Motor neuron (in vitro differentiated cells): ENCODE data around the gene KPNA3. TPM values are rescaled to one million over a fixed set of nuclear protein-coding genes. Genes with fewer than 3 reads are reported as not detected.
A peak's percentile ranks its signal among the peaks of the same experiment; 100 is the strongest.
"Not testable (repeated sequence)": the region's sequence is repeated elsewhere in the genome, so short reads cannot be mapped to it uniquely, and the experiment has no call there.

Experiments
- ATAC-seq, 8 experiments: fragments of 200-7000 bp; cut with Tn5 transposase; replicated peaks in 6 of 8; 2 replicates each; pipeline ENCODE4 v1.8.0; 2021; ENCODE audit warnings: mild to moderate bottlenecking in 8 of 8, moderate library complexity in 8 of 8
- H3K27ac ChIP-seq, 2 donors: fragments of 250-450 bp; sonication (Bioruptor Pico); 2 replicates each; pipeline ENCODE4 v1.9.0; 2021; ENCODE audit warnings: antibody characterized with exemption in 2 of 2, mild to moderate bottlenecking in 2 of 2, moderate library complexity in 1 of 2
- H3K4me1 ChIP-seq, 2 donors: fragments of 250-450 bp; sonication (Bioruptor Pico); replicated peaks in 1 of 2; 2 replicates each; pipeline ENCODE4 v1.6.1; 2021; ENCODE audit warnings: antibody characterized with exemption in 2 of 2, mild to moderate bottlenecking in 2 of 2, moderate library complexity in 1 of 2
- H3K4me3 ChIP-seq, 5 donors: fragments of 250-450 bp; sonication (Bioruptor Pico); 2 replicates each; pipeline ENCODE4 v1.9.0; 2021; ENCODE audit warnings: antibody characterized with exemption in 5 of 5, mild to moderate bottlenecking in 5 of 5, moderate library complexity in 4 of 5
- WGBS, 10 experiments: fragments of 450-650 bp; shearing (Covaris generic); methylation state at CpG; one replicate each; pipeline ENCODE4 v1.0.0; 2022; 5-methylcytosine and 5-hydroxymethylcytosine counted together
- in situ Hi-C, 9 experiments: fragments of 400-800 bp; cut with MboI; loops; one replicate each; pipeline ENCODE4 v1.15.0; 2021; ENCODE audit warnings: low sequenced_read_pairs in 9 of 9, low pct_unique_long_range_greater_than_20kb in 2 of 9; ENCODE audit not compliant: unreplicated experiment in 9 of 9
- total RNA-seq, 8 experiments: library from RNA; unstranded; fragments of 300-600 nt; gene quantifications; 2 replicates each; pipeline versions ENCODE4 v1.2.3 to v1.2.4, GENCODE V29; 2022

KPNA3 gene
- total RNA-seq, 8 experiments from 2014 or later = 17.7 to 39.8 (median 33.6) TPM

GRCh38 chr13:49772828-49773227 lies 19.7 kb downstream of the KPNA3 start:
- Histone ChIP-seq H3K27ac (no peak overlapping the region), H3K4me1 (no peaks in the 10 kb centered on the region), H3K4me3 (no peak overlapping the region)
- ATAC-seq = no peak
- in situ Hi-C loops = no loop called here
- WGBS, 10 experiments = 83 to 100% (median 94%) methylated on average over 1 to 2 of the region's 2 CpGs; no CpG with 5 or more reads in 1 of the 10 experiments

- not testable (repeated sequence) for H3K27ac ChIP-seq, H3K4me3 ChIP-seq
- WGBS, 10 experiments = no CpG with 5 or more reads among the region's 32 CpGs
Observed at GRCh38 chr13:49761811-49762210, 30.7 kb downstream of the KPNA3 start.

DNA sequence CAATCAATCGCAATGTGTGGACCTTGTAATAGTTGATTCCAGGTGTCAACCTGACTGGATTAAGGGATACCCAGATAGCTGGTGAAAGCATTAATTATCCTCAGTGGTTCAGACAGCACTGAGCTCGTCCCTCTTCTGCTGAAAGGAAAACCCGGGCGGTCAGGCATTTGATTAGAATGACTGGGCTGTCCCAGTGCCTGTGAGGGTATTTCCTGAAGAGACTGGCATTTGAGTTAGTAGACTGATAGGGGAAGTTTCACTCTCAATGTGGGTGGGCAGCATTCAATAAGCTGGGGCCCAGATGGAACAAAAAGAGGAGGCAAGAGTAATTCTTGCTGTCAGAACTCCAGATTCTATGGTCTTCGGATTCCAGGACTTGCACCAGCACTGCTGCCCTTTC lies 31.9 kb downstream of the KPNA3 start:
- in situ Hi-C loops = no loop called here
- WGBS, 10 experiments = 88 to 100% (median 100%) methylated on average over 1 to 5 of the region's 5 CpGs
- H3K27ac ChIP-seq = no peak overlapping the region
- ATAC-seq = no peak
- no peaks in the 10 kb centered on the region for H3K4me1 ChIP-seq
- no peak overlapping the region for H3K4me3 ChIP-seq

More at GRCh38 chr13:49761811-49762210, 30.7 kb downstream of the KPNA3 start:
- H3K4me1 ChIP-seq, in situ Hi-C loops, ATAC-seq: not testable (repeated sequence)

GRCh38 chr13:49759503-49759902 lies 33.0 kb downstream of the KPNA3 start:
- 50 to 100% (median 88%) methylated on average over 1 to 3 of the region's 3 CpGs; no CpG with 5 or more reads in 4 of the 10 experiments for WGBS, 10 experiments
- no peaks in the 10 kb centered on the region for H3K4me1 ChIP-seq
- no peak for ATAC-seq
- no peak overlapping the region for H3K27ac ChIP-seq
- in situ Hi-C loops = no loop called here
- no peak overlapping the region for H3K4me3 ChIP-seq

- Histone ChIP-seq H3K27ac (no peak overlapping the region), H3K4me3 (no peak overlapping the region), H3K4me1 (no peaks in the 10 kb centered on the region)
- 64 to 100% (median 88%) methylated on average over 1 to 2 of the region's 2 CpGs; no CpG with 5 or more reads in 4 of the 10 experiments for WGBS, 10 experiments
- in situ Hi-C loops = no loop called here
- ATAC-seq = no peak
Observed at GRCh38 chr13:49756263-49756662, 36.2 kb downstream of the KPNA3 start.

- Histone ChIP-seq H3K4me3 (no peak overlapping the region), H3K27ac (no peak overlapping the region), H3K4me1 (no peaks in the 10 kb centered on the region)
- ATAC-seq = no peak
- 89 to 100% (median 97%) methylated on average over 2 to 4 of the region's 4 CpGs for WGBS, 10 experiments
- in situ Hi-C loops = no loop called here
Observed at GRCh38 chr13:49754146-49754545, 38.3 kb downstream of the KPNA3 start.

DNA sequence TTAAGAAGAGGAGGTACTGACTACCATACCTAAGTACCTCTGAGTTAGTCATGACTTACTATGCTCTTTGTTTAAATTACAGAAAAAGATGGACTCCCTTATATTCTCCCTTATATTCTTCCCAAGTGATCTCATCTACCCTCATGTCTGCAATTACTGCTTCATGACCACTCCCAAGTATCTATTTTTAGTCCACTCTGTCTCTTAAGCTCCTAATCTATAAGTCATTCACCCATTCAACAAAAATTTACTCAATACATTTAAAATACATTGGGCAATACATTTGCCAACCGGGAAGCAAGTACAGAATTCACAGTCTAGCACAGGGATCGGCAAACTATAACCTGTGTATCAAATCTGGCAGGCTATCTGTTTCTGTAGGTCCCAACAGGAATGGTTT lies 42.6 kb downstream of the KPNA3 start:
- Histone ChIP-seq H3K4me1 (no peaks in the 10 kb centered on the region), H3K27ac (no peak overlapping the region), H3K4me3 (no peak overlapping the region)
- WGBS, 10 experiments = 60 to 100% (median 91%) methylated on average over 1 to 2 of the region's 2 CpGs; no CpG with 5 or more reads in 2 of the 10 experiments
- peak in 3 of 8 experiments; percentile 26 to 56 (median 46) for ATAC-seq
- in situ Hi-C loops = no loop called here

- Histone ChIP-seq H3K4me1 (no peaks in the 10 kb centered on the region), H3K4me3 (no peak overlapping the region), H3K27ac (no peak overlapping the region)
- in situ Hi-C loops = no loop called here
- peak in 3 of 8 experiments; percentile 91 to 96 (median 94) for ATAC-seq
- WGBS, 10 experiments = 29 to 100% (median 94%) methylated on average over 1 to 5 of the region's 5 CpGs; no CpG with 5 or more reads in 1 of the 10 experiments
Observed at GRCh38 chr13:49746111-49746510, 46.4 kb downstream of the KPNA3 start.

- H3K4me3 ChIP-seq = no peak overlapping the region
- WGBS, 10 experiments = 75 to 100% (median 100%) methylated on average over 2 of the region's 2 CpGs; no CpG with 5 or more reads in 6 of the 10 experiments
- in situ Hi-C loops = no loop called here
- ATAC-seq = no peak
- no peaks in the 10 kb centered on the region for H3K4me1 ChIP-seq
- H3K27ac ChIP-seq = no peak overlapping the region
Observed at GRCh38 chr13:49740870-49741269, 51.6 kb downstream of the KPNA3 start.

- in situ Hi-C loops = no loop called here
- 75 to 100% (median 93%) methylated on average over 2 to 5 of the region's 5 CpGs for WGBS, 10 experiments
- no peaks in the 10 kb centered on the region for H3K4me1 ChIP-seq
- no peak overlapping the region for H3K27ac ChIP-seq
- H3K4me3 ChIP-seq = no peak overlapping the region
- no peak for ATAC-seq
Observed at GRCh38 chr13:49739498-49740187, 52.8 kb downstream of the KPNA3 start.

- Histone ChIP-seq H3K4me1 (no peaks in the 10 kb centered on the region), H3K27ac (no peak overlapping the region), H3K4me3 (no peak overlapping the region)
- in situ Hi-C loops = no loop called here
- ATAC-seq = no peak
- WGBS, 10 experiments = 80 to 100% (median 99%) methylated on average over 1 to 7 of the region's 12 CpGs; no CpG with 5 or more reads in 2 of the 10 experiments
Observed at GRCh38 chr13:49733181-49733951, 59.1 kb downstream of the KPNA3 start.

DNA sequence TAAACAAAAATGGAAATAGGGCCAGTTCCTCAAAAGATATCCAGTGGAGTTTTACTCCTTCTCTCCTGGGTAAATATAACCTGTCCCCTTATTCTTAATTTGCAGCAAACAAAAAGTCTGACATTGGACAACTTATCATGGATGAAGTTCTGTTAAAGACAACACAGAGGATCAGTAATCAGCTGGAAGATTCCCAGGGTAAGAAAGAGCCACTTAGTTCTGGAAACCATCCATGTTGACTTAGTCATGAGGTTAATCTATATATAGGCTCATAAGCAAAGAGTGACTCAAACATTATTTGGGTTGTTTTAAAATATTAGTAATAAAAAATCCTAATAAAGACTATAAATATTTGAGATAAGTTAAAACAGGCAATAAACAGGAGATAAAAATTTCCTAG lies 60.7 kb downstream of the KPNA3 start:
- in situ Hi-C loops = no loop called here
- no peaks in the 10 kb centered on the region for H3K4me1 ChIP-seq
- H3K27ac ChIP-seq = no peak overlapping the region
- H3K4me3 ChIP-seq = no peak overlapping the region
- ATAC-seq = no peak

DNA sequence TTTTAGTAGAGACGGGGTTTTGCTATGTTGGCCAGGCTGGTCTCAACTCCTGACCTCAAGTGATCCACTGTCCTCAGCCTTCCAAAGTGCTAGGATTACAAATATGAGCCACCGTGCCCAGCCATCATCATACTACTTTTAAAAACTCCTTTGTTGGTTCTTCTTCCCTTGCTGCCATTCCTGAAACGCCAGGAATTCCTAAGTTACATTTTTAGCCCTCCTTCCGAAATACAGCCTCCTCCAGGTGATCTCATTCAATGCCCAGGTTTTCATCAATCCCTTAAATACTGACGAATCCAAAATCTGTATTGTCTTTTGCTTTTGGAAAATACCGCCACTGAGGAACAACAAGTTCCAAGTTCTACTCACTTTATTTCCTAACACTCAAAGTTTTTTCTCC lies 75.9 kb downstream of the KPNA3 start:
- 88 to 100% (median 95%) methylated on average over 2 to 6 of the region's 6 CpGs for WGBS, 10 experiments
- no peak for ATAC-seq
- no peak overlapping the region for H3K27ac ChIP-seq
- no peak overlapping the region for H3K4me3 ChIP-seq
- in situ Hi-C loops = no loop called here
- no peaks in the 10 kb centered on the region for H3K4me1 ChIP-seq
